HG03025 (cell line): Measurements from ENCODE around the gene SCUBE2.
"Not testable (repeated sequence)": the region's sequence is repeated elsewhere in the genome, so short reads cannot be mapped to it uniquely, and the experiment has no call there.

ENCODE experiments used
- ATAC-seq: cut with Tn5 transposase; IDR thresholded peaks from one replicate; pipeline ENCODE4 v1.9.1; 2021; ENCODE audit warnings: mild to moderate bottlenecking, moderate library complexity; ENCODE audit not compliant: unreplicated experiment, low FRiP score

SCUBE2 gene

DNA sequence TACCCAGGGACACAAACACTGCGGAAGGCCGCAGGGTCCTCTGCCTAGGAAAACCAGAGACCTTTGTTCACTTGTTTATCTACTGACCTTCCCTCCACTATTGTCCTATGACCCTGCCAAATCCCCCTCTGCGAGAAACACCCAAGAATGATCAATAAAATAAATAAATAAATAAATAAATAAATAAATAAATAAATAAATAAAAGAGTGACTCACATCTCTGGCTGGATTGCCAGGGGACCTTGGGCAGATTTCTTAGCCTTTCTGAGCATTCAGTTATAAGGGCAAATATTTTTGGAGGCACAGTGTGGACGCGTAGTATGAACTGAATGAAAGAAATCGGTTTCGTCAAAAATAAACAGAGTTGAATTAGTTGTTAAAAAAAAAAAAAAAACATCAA, 112.0 kb downstream of the SCUBE2 start:
- not testable (repeated sequence) for ATAC-seq

GRCh38 chr11:8973121-8973520, 118.3 kb downstream of the SCUBE2 start:
- no peak for ATAC-seq

GRCh38 chr11:8971924-8972316, 119.5 kb downstream of the SCUBE2 start:
- no peak for ATAC-seq

- ATAC-seq: no peak
Measured at GRCh38 chr11:8971196-8971923, 120.0 kb downstream of the SCUBE2 start.
